Uterus (tissue), 2 donors: ENCODE data around the gene PAK1.

Source experiments
- CTCF ChIP-seq, 4 experiments: fragments of 200-600 bp in 2 of 4; fragments of 450-650 bp in 2 of 4; sonication (generic) in 2 of 4; IDR thresholded peaks; one replicate each; pipeline ENCODE4 v1.5.1; 2016 to 2019; ENCODE audit warnings: antibody characterized with exemption in 4 of 4, mild to moderate bottlenecking in 2 of 4, moderate library complexity in 1 of 4
- POLR2A ChIP-seq, 2 donors: fragments of 450-650 bp; IDR thresholded peaks; one replicate each; pipeline ENCODE4 v1.6.1; 2016; ENCODE audit warnings: antibody characterized with exemption in 2 of 2, mild to moderate bottlenecking in 1 of 2, moderate library complexity in 1 of 2

DNA sequence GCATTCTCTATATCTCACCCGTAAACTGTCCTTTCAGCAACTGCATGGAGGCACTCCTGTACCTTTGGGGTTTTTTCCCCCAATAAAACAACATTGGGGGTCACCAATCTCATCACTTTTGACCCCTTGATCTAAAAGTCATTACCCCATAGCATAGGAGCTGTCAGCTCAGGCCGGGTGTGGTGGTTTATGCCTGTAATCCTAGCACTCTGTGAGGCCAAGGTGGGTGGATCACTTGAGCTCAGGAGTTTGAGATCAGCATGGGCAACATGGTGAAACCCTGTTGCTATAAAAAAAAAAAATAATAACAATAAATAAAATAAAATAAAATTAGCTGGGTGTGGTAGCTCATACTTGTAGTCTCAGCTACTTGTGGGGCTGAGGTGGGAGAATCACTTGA, 155.3 kb downstream of the PAK1 start:
- TF ChIP-seq POLR2A (IDR thresholded peaks at IDR 0.05) (no peak), CTCF (IDR thresholded peaks at IDR 0.05) (no peak)
